ENCODE measurements around the gene CXorf38. TPM values are rescaled to one million over a fixed set of nuclear protein-coding genes. Genes with fewer than 3 reads are reported as not detected.

The CXorf38 gene
- total and polyA plus RNA-seq, 2 of the 8 experiments (the other 6 are each of a cell fraction or from before 2014, with no cell fraction given), result 3.6 to 6.4 TPM

DNA sequence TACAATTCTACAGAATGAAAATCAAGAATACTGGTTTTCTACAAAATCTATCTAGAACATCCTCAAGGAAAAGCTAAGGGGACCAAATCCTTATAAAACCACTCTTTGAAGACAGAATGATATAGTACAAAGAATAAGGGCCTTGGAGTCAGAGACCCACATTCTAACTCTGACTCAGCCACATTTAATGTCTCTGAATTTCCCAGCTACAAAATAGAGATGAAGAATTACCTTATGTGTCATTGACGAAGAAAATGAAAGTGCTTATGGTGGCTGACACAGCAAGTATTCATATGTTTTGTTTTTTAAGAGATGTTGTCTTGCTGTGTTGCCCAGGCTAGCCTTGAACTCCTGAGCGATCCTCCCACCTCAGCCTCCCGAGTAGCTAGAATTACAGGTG, 35.9 kb upstream of the CXorf38 start:
- Histone ChIP-seq H3K79me1 (ENCODE audit: low read depth, low read length) (no peaks in the 10 kb centered on the region), H3K4ac (replicated peaks; ENCODE audit: insufficient read length, low read depth, low read length) (no peak overlapping the region), H2BK15ac (ENCODE audit: low read length) (no peak overlapping the region), H4K20me1 (replicated peaks in 1 of 2; ENCODE audit: control insufficient read depth in 1 of 2, insufficient read depth in 2 of 2, low read length in 2 of 2) (no peaks in the 10 kb centered on the region), H2AFZ (ENCODE audit: low read length) (no peak overlapping the region), H2BK12ac (ENCODE audit: low read depth, low read length) (no peak overlapping the region), H3K79me2 (ENCODE audit: control insufficient read depth in 1 of 2, insufficient read depth in 2 of 2, low read length in 2 of 2) (peaks cover 0 to 16% of the 10 kb centered on the region in 2 experiments; a peak in 1 of 4 replicates), H3K23ac (ENCODE audit: insufficient read length) (no peak overlapping the region), H3K9me3 (ENCODE audit: insufficient read depth in 2 of 2, low read depth in 1 of 2, low read length in 1 of 2) (no peaks in the 10 kb centered on the region), H3K27me3 (replicated peaks in 1 of 4; ENCODE audit: control insufficient read depth in 3 of 4, extremely low read depth in 1 of 4, insufficient read depth in 3 of 4, low read length in 3 of 4) (no peaks in the 10 kb centered on the region), H3K23me2 (ENCODE audit: low read depth, low read length) (no peaks in the 10 kb centered on the region), H3K9ac (replicated peaks in 1 of 4; ENCODE audit: extremely low read depth in 1 of 4, low read depth in 3 of 4, low read length in 3 of 4) (no peak overlapping the region), H3K27ac (ENCODE audit: low read depth, low read length) (no peak overlapping the region), H2AK5ac (ENCODE audit: low read depth, low read length) (no peak overlapping the region), H3K14ac (ENCODE audit: insufficient read length) (no peak overlapping the region), H2BK5ac (ENCODE audit: low read depth, low read length) (no peak overlapping the region), H3K4me2 (ENCODE audit: insufficient read depth in 1 of 2, low read depth in 2 of 2, low read length in 2 of 2) (no peak overlapping the region), H3K18ac (ENCODE audit: extremely low read depth, low read length) (no peak overlapping the region), H3K4me3 (ENCODE audit: extremely low read depth in 1 of 4, insufficient read depth in 2 of 4, low read depth in 3 of 4, low read length in 4 of 4) (no peak overlapping the region), H4K5ac (ENCODE audit: insufficient read length, low read depth, low read length) (no peak overlapping the region), H4K8ac (ENCODE audit: extremely low read depth, insufficient read depth, low read length) (no peak overlapping the region), H3K56ac (replicated peaks; ENCODE audit: insufficient read length, low read depth, low read length) (no peak overlapping the region), H2BK20ac (ENCODE audit: low read length) (no peak overlapping the region), H3K36me3 (ENCODE audit: control insufficient read depth in 2 of 4, insufficient read depth in 4 of 4, low read length in 3 of 4) (peaks cover 2 to 89% (median 39%) of the 10 kb centered on the region in 4 experiments; a peak in 7 of 8 replicates), H2BK120ac (replicated peaks; ENCODE audit: low read depth, low read length) (no peak overlapping the region), H3K4me1 (replicated peaks in 1 of 4; ENCODE audit: control insufficient read depth in 3 of 4, insufficient read depth in 4 of 4, low read length in 3 of 4) (peaks cover 0 to 3% (median 0%) of the 10 kb centered on the region in 4 experiments; a peak in 1 of 7 replicates), H4K91ac (replicated peaks; ENCODE audit: insufficient read length, low read length) (no peak overlapping the region)
- DNase-seq (ENCODE audit: low read depth in 1 of 2, low spot score in 2 of 2) (no peak), FAIRE-seq (no peak)
- WGBS, 2 experiments (ENCODE audit: extremely low coverage in 1 of 2, insufficient coverage in 1 of 2, insufficient read length in 1 of 2, insufficient replicate concordance in 2 of 2, low coverage in 1 of 2, low lambda C conversion rate in 2 of 2, missing lambda C conversion rate in 1 of 2), result 96% methylated on average over 3 of the region's 3 CpGs; no CpG with 5 or more reads in 1 of the 2 experiments
- ChIA-PET CTCF (ENCODE audit: partially characterized antibody) (no interaction called here), POLR2A (ENCODE audit: partially characterized antibody) (no interaction called here)

Data from H1 (cell line).